ENCODE data around the gene CNOT9.

The CNOT9 gene

DNA sequence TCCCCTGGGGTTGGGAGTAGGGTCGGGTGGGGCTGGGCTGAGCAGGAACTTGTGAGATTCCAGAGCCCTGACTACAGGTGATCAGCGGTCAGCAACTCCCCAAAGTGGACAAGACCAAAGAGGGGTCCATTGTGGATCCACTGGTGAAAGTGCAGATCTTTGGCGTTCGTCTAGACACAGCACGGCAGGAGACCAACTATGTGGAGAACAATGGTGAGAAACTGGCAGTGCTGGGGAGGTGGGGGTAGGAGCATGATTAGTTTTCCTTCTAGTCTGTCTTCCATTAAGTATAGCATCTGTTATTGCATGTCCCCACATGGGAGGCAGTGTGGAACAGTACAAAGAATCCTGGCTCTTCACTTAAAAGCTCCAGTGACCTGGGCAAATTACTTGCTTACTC is 67.1 kb downstream of the CNOT9 start:
- DNase-seq (ENCODE audit: insufficient read length, low spot score) (no peak), FAIRE-seq (no peak)
- TF ChIP-seq TAF1 (IDR thresholded peaks at IDR 0.05; ENCODE audit: low read depth, low read length) = no peak
- no peak for TF ChIP-seq POLR2AphosphoS5 (IDR thresholded peaks at IDR 0.05; ENCODE audit: low read depth, low read length)
- no peak for TF ChIP-seq PAX5 (IDR thresholded peaks at IDR 0.05; ENCODE audit: insufficient read depth, low read length, severe bottlenecking)
- no peak for TF ChIP-seq POU2F2 (IDR thresholded peaks at IDR 0.05; ENCODE audit: low read depth, low read length)
- no peak for TF ChIP-seq POLR2A (IDR thresholded peaks at IDR 0.05; ENCODE audit: low read depth, low read length)
- no peak for TF ChIP-seq SPI1 (IDR thresholded peaks at IDR 0.05; ENCODE audit: low read depth, low read length)

DNA sequence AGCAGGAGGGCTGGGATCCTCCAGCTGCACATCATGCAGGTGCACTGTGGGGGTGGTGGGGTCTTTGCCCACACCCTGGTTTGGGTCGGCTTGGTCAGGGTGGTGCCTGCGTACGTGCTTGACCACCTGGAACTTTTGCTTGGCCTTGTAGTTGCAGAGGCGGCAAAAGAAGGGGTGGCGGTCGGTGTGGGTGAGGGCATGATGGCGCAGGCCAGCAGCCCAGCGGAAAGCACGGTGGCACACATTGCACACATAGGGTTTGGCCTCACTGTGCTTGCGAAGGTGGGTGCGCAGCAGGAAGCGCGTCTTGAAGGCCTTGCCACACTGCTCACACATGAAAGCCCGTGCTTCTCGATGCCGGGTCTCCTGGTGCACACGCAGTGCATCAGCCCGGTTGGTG is 69.7 kb downstream of the CNOT9 start:
- FAIRE-seq (peak; percentile 16), DNase-seq (ENCODE audit: insufficient read length, low spot score) (no peak)
- TF ChIP-seq SPI1 (IDR thresholded peaks at IDR 0.05; ENCODE audit: low read depth, low read length) = no peak
- no peak for TF ChIP-seq TAF1 (IDR thresholded peaks at IDR 0.05; ENCODE audit: low read depth, low read length)
- no peak for TF ChIP-seq POLR2A (IDR thresholded peaks at IDR 0.05; ENCODE audit: low read depth, low read length)
- TF ChIP-seq POLR2AphosphoS5 (IDR thresholded peaks at IDR 0.05; ENCODE audit: low read depth, low read length) = no peak
- TF ChIP-seq PAX5 (IDR thresholded peaks at IDR 0.05; ENCODE audit: insufficient read depth, low read length, severe bottlenecking) = no peak
- no peak for TF ChIP-seq POU2F2 (IDR thresholded peaks at IDR 0.05; ENCODE audit: low read depth, low read length)

DNA sequence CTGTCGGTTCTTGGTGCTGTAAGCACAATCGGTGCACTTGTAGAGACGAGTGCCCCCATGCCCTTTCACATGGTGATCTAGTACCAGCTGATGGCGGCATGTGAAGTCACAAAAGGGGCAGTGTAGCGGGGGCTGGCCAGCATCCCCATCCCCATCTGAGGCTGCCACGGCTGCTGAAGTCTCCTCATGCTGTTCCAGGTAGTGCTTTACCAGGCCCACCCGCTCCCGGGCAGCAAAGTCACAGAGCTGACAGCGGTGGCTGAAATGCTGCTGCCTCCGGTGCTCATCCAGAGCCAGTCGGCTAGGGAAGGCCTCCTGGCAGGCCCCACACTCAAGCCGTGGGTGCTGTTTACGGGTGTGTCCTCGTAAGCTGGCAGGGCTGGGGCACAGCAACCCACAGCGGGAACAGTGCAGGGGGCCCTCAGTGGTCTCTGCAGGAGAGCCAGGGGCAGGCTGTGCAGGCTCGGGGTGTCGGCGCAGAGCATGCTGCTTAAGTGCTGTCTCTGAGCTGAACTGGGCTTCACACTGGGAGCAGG is 73.5 kb downstream of the CNOT9 start:
- TF ChIP-seq POU2F2 (IDR thresholded peaks at IDR 0.05; ENCODE audit: low read depth, low read length) (no peak), SPI1 (IDR thresholded peaks at IDR 0.05; ENCODE audit: low read depth, low read length) (no peak), POLR2A (IDR thresholded peaks at IDR 0.05; ENCODE audit: low read depth, low read length) (no peak), TAF1 (IDR thresholded peaks at IDR 0.05; ENCODE audit: low read depth, low read length) (no peak), PAX5 (IDR thresholded peaks at IDR 0.05; ENCODE audit: insufficient read depth, low read length, severe bottlenecking) (no peak), POLR2AphosphoS5 (IDR thresholded peaks at IDR 0.05; ENCODE audit: low read depth, low read length) (no peak)
- no peak for FAIRE-seq

DNA sequence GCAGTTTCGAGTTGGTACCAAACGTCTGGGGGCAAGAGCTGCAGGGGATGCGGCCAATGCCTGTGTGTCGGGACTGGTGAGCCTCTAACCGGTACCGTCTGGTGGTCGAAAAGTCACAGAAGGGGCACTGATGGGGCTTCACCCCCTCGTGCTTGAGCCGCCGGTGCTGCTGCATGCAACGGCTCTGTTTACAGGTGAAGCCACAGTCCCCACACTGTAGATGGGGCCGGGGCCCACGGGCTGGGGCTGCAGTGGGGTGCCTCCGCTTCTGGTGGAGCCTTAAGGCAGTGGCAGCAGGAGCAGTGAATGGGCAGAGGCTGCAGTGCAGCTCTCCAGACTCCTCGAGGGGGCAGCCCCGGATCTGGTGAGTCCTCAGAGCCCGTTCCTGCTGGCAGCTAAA is 74.1 kb downstream of the CNOT9 start:
- no peak for DNase-seq (ENCODE audit: insufficient read length, low spot score)
- no peak for FAIRE-seq
- no peak for TF ChIP-seq PAX5 (IDR thresholded peaks at IDR 0.05; ENCODE audit: insufficient read depth, low read length, severe bottlenecking)
- no peak for TF ChIP-seq POLR2AphosphoS5 (IDR thresholded peaks at IDR 0.05; ENCODE audit: low read depth, low read length)
- no peak for TF ChIP-seq POU2F2 (IDR thresholded peaks at IDR 0.05; ENCODE audit: low read depth, low read length)
- TF ChIP-seq TAF1 (IDR thresholded peaks at IDR 0.05; ENCODE audit: low read depth, low read length) = no peak

More for the DNA sequence above, 73.5 kb downstream of the CNOT9 start:
- DNase-seq (ENCODE audit: insufficient read length, low spot score) = no peak

DNA sequence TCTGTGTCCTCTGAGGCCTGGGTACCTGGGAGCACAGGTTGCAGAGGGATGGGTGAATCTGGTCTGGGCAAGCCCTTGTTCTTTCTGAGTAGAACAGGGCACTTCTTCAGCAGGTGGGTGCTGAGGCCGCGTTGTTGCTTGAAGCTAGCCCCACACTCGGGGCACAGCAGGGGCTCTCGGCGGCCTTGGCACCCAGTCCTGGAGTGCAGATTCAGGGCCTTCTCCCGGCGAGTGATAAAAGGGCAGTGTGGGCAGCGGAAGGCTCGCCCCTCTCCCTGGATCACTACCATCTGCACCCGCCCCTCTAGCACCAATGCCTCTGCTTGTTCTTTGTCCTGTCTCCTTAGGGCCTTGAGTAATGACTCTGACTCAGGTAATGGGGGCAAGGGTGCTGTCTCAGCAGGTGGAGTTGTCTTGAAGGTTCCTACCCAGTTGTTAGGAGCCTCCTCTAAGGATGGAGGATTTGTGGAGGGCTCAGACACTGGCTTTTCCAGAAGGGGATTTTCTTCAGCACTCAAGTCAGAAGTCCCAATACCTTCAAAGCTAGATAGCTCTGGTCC is 75.2 kb downstream of the CNOT9 start:
- FAIRE-seq (no peak), DNase-seq (ENCODE audit: insufficient read length, low spot score) (no peak)
- no peak for TF ChIP-seq POU2F2 (IDR thresholded peaks at IDR 0.05; ENCODE audit: low read depth, low read length)
- no peak for TF ChIP-seq PAX5 (IDR thresholded peaks at IDR 0.05; ENCODE audit: insufficient read depth, low read length, severe bottlenecking)
- no peak for TF ChIP-seq TAF1 (IDR thresholded peaks at IDR 0.05; ENCODE audit: low read depth, low read length)
- no peak for TF ChIP-seq POLR2AphosphoS5 (IDR thresholded peaks at IDR 0.05; ENCODE audit: low read depth, low read length)
- TF ChIP-seq POLR2A (IDR thresholded peaks at IDR 0.05; ENCODE audit: low read depth, low read length) = no peak
- no peak for TF ChIP-seq SPI1 (IDR thresholded peaks at IDR 0.05; ENCODE audit: low read depth, low read length)

DNA sequence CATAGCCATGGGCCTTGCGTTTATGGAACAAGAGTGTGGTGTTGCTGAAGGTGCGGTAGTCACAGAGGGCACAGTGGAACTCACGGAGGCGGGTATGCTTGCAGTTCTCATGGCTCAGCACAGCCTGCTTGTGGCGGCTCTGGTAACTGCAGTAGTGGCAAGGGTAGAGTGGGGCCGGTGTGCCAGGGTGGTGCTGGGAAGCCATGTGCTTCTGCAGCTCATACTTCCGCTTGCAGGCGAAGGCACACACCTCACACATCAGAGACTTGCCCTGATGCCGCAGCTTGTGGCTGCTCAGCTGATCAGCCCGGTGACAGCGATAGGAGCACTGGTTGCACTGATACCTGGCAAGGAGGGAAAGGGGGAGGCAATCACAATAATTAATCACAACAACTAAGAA is 76.1 kb downstream of the CNOT9 start:
- TF ChIP-seq POLR2A (IDR thresholded peaks at IDR 0.05; ENCODE audit: low read depth, low read length) (no peak), POLR2AphosphoS5 (IDR thresholded peaks at IDR 0.05; ENCODE audit: low read depth, low read length) (no peak), PAX5 (IDR thresholded peaks at IDR 0.05; ENCODE audit: insufficient read depth, low read length, severe bottlenecking) (no peak), POU2F2 (IDR thresholded peaks at IDR 0.05; ENCODE audit: low read depth, low read length) (no peak), SPI1 (IDR thresholded peaks at IDR 0.05; ENCODE audit: low read depth, low read length) (no peak), TAF1 (IDR thresholded peaks at IDR 0.05; ENCODE audit: low read depth, low read length) (no peak)
- FAIRE-seq (no peak), DNase-seq (ENCODE audit: insufficient read length, low spot score) (no peak)

DNA sequence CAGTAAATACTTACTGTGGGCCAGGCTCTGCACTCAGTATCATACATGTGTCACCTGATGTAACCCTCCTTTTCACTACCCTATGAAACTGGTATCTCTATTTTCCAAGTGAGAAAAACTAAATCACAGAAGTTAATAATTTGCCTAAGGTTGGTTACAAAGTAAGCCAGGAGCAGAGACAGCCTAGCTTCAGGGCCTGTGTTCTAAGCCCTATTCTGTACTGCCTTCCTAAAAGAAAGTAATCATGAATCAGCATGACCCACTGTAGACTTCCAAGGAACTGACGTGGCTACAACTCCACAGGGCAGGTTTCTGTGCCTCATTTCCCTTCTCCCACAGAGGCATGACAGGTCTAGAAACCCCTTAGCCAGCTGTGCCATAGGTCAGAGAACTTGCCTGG is 76.5 kb downstream of the CNOT9 start:
- TF ChIP-seq TAF1 (IDR thresholded peaks at IDR 0.05; ENCODE audit: low read depth, low read length) (no peak), POLR2AphosphoS5 (IDR thresholded peaks at IDR 0.05; ENCODE audit: low read depth, low read length) (no peak), POU2F2 (IDR thresholded peaks at IDR 0.05; ENCODE audit: low read depth, low read length) (no peak), POLR2A (IDR thresholded peaks at IDR 0.05; ENCODE audit: low read depth, low read length) (no peak), SPI1 (IDR thresholded peaks at IDR 0.05; ENCODE audit: low read depth, low read length) (no peak), PAX5 (IDR thresholded peaks at IDR 0.05; ENCODE audit: insufficient read depth, low read length, severe bottlenecking) (no peak)
- FAIRE-seq (no peak), DNase-seq (ENCODE audit: insufficient read length, low spot score) (no peak)

Measured in GM12891 (cell line).